NCI-H748 (cell line): ENCODE measurements around the gene SLMAP.
"Not testable (repeated sequence)": the region's sequence is repeated elsewhere in the genome, so short reads cannot be mapped to it uniquely, and the experiment has no call there.

Experiments used
- DNase-seq: peaks from one replicate; lab custom pipeline; 2025; ENCODE audit not compliant: unreplicated experiment; lab: John Stamatoyannopoulos, UW

The SLMAP gene

GRCh38 chr3:57793737-57794187 lies 37.7 kb downstream of the SLMAP start:
- DNase-seq, result no peak

- no peak for DNase-seq
These were observed 38.4 kb downstream of the SLMAP start for GRCh38 chr3:57794501-57794900.

- DNase-seq, result no peak
These were observed 38.8 kb downstream of the SLMAP start for GRCh38 chr3:57794951-57795350.

GRCh38 chr3:57796261-57796660 lies 40.2 kb downstream of the SLMAP start:
- no peak for DNase-seq

- DNase-seq, result no peak
These were observed 41.8 kb downstream of the SLMAP start for GRCh38 chr3:57797701-57798487.

- DNase-seq, result no peak
These were observed 47.6 kb downstream of the SLMAP start for GRCh38 chr3:57803647-57804081.

GRCh38 chr3:57805266-57805665 lies 49.2 kb downstream of the SLMAP start:
- no peak for DNase-seq

- DNase-seq, result no peak
These were observed 49.6 kb downstream of the SLMAP start for GRCh38 chr3:57805674-57806073.

- DNase-seq, result not testable (repeated sequence)
These were observed 50.1 kb downstream of the SLMAP start for GRCh38 chr3:57806195-57806594.

GRCh38 chr3:57808961-57809608 lies 53.0 kb downstream of the SLMAP start:
- no peak for DNase-seq

- DNase-seq, result no peak
These were observed 53.5 kb downstream of the SLMAP start for GRCh38 chr3:57809609-57809968.

GRCh38 chr3:57810048-57810447 lies 53.9 kb downstream of the SLMAP start:
- DNase-seq, result no peak

GRCh38 chr3:57810471-57811137 lies 54.5 kb downstream of the SLMAP start:
- DNase-seq, result no peak

GRCh38 chr3:57815036-57815435 lies 58.9 kb downstream of the SLMAP start:
- no peak for DNase-seq

GRCh38 chr3:57816471-57817095 lies 60.5 kb downstream of the SLMAP start:
- DNase-seq, result no peak

- no peak for DNase-seq
These were observed 62.7 kb downstream of the SLMAP start for GRCh38 chr3:57818772-57819171.

GRCh38 chr3:57820479-57820878 lies 64.4 kb downstream of the SLMAP start:
- DNase-seq, result peak; percentile 56

- no peak for DNase-seq
These were observed 65.7 kb downstream of the SLMAP start for GRCh38 chr3:57821765-57822164.

- no peak for DNase-seq
These were observed 66.6 kb downstream of the SLMAP start for GRCh38 chr3:57822686-57823085.

GRCh38 chr3:57825116-57825515 lies 69.0 kb downstream of the SLMAP start:
- no peak for DNase-seq

GRCh38 chr3:57826245-57826951 lies 70.3 kb downstream of the SLMAP start:
- no peak for DNase-seq
